Measurements from ENCODE around the gene RXFP1.

Gene RXFP1

GRCh38 chr4:158521484-158522088 is at the start of gene RXFP1:
Gene RXFP1 (plus strand): TSS chr4:158521882. CDS start chr4:158521977, 95 bp downstream.
- no peak for DNase-seq

GRCh38 chr4:158481811-158482210 is 39.9 kb upstream of the RXFP1 start:
- no peak for DNase-seq

DNA sequence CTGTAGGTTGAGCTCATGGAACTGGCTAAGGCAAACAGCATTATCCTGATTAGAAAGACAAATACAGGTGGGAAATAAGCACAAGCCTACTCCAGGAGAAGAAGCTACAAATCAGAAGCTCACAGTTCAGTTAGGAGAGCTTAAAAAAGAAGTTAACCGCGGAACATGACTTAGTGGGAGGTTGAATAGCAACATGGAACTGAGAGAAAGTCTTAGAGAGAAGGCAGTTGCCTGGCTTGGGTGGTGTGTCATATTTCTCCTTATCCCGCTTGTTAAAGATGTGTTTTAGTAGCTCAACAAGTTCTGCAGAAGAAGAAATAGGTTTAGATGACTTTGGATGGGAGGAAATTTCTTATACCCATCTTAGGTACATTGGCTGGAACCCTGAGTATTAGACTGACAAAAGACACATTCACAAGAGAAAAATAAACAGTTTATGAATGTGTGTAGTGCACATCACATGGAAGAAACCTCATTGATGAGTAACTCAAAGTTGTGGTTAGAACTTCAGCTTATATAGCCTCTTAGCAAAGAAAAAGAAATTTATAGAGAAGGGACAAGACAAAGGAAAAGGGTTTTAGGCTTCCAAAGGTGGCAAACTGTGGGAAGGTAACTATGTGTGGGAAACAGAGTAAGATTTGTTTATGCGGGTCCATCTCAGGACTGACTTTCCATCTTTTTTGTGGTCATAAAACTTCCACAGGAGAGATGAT is 37.4 kb upstream of the RXFP1 start:
- no peak for DNase-seq

DNA sequence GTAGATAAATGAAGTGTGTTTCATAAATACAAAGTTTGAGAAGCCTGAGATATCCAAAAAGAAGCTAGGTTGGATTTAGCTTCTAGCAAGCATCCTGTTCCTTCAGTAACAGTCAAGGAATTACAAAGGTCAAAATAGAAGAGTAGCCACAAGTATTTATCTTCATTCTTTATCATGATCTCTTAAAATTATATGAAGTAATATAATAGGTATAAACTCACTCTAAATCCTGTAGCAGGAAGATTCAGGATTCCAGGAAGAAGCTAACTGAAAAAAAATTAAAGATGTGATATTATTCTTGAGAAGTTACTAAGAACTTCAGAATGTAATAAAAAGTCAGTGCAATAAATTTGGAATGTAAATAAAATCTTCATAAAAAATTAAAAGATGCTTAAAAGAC is 31.1 kb upstream of the RXFP1 start:
- DNase-seq = no peak

DNA sequence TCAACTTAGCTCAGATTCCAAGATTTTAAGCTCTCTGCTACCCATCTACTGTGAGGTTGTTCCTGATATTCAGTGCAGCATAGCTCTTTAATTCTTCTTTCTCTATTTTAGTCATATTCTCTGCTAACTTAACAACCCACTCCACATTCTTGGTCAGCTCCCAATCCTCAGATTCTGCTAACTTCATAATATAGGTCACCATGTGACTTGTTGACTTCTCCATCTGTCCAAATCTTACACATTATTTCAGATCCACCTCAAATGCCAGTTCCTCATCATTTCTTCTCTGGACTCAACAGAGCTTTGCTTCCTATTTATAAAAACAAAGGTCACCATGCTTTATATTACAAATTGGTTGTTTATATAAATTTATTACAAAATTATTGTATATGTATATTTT is 29.3 kb upstream of the RXFP1 start:
- DNase-seq = no peak

GRCh38 chr4:158496030-158496741 is 25.5 kb upstream of the RXFP1 start:
- no peak for DNase-seq

GRCh38 chr4:158500054-158500453 is 21.6 kb upstream of the RXFP1 start:
- no peak for DNase-seq

- DNase-seq = no peak
These were observed 8.4 kb upstream of the RXFP1 start for GRCh38 chr4:158513256-158513655.

DNA sequence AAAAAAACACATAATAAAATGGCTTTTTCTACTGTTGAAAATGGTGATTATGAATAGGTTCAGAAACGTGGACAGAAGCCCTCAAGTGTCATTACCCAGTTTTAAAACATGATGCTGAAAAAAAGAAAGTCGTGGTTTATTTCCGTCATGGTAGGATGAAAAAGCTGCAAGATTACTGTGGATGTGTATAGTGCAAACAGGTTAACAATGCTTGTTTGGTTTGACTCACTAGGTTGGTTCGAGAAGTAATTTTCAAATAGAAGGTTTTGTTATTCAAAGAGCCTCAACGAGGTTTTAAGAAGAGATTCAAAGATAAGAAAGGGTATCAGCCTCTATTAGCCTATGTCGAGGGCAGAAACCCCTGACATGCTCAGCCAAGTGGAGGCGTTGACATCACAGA is 2.5 kb upstream of the RXFP1 start:
- DNase-seq = no peak

DNA sequence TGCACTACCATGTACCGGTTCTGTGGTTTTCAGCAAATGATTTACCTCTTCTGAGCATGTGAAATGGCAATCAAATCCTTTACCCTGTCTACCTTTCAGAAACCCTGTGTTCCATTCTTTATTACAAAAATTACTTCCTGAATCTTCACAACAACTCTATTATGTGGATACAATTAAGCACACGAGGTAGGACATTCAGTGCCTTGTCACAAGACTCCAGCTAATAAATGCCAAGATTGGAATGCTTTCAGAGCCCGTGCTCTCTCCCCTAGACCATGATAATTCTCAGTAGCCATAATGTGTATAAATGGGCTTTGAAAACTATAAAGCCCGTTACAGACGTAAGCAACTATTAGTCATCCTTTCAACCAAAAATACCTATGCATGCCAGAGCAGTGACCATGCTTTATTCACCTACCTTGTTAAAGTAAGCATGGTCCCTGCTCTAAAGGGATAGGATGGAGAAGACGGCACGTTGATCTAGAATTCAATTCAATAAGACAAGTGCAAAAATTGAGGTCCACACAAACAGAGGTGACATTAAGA is 2.4 kb downstream of the RXFP1 start:
- DNase-seq = no peak

GRCh38 chr4:158527516-158527915 is 5.8 kb downstream of the RXFP1 start:
- no peak for DNase-seq

GRCh38 chr4:158529505-158529904 is 7.8 kb downstream of the RXFP1 start:
- no peak for DNase-seq

DNA sequence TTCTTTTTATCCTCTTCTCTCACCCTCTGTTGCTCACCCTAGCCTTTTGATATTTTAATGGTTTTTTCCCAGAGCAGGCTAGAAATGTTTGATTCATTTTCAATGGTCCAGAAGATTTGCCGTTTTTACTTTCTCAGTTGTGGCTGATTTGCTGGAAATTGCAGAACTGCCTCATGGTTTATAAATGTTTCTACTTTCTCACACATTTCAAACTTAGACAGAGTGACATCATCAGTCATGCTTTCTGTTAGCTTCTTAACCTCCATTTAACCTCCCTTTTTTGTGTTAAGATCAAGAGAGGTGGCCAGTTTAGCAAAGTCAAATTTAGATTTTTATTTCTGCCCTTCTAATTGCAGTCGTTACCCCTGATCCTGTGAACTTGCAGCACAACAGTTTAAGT is 8.7 kb downstream of the RXFP1 start:
- no peak for DNase-seq

GRCh38 chr4:158530898-158531297 is 9.2 kb downstream of the RXFP1 start:
- DNase-seq = no peak

- no peak for DNase-seq
These were observed 11.0 kb downstream of the RXFP1 start for GRCh38 chr4:158532556-158533231.

DNA sequence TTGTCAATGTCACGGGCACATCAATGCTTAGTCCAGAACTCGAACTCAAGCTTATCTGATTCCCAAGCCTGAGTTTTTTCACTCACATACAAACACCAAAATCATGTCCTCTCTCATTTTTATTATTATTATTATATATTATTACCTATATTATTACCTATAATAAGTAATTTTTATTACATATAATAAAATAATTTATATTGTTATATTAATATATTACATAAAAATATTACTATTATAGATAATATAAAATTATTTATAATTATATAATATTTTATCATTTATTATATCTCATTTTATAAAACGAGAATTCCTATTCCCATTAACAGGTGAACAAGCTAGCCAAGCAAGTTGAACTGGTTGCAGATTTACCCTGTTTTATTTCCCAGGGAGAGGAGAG is 13.0 kb downstream of the RXFP1 start:
- no peak for DNase-seq

- DNase-seq = no peak
These were observed 13.5 kb downstream of the RXFP1 start for GRCh38 chr4:158535130-158535614.

- DNase-seq = no peak
These were observed 15.2 kb downstream of the RXFP1 start for GRCh38 chr4:158536833-158537232.

GRCh38 chr4:158538176-158538575 is 16.5 kb downstream of the RXFP1 start:
- DNase-seq = no peak

DNA sequence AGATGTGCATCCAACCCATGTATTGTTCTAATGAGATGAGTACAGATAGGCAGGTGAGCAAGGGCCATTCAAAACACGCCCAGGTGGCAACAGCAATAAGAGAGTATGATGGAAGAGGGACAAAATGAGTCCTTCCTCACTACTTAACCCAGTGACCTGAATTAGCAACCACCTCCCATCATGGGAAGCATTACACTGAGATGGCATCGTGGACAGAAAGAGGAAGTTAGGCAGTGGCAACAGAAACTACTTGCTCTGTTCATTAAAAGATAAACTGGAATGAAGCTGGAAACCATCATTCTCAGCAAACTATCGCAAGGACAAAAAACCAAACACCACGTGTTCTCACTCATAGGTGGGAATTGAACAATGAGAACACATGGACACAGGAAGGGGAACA is 17.2 kb downstream of the RXFP1 start:
- no peak for DNase-seq

GRCh38 chr4:158540125-158540907 is 18.6 kb downstream of the RXFP1 start:
- no peak for DNase-seq

DNA sequence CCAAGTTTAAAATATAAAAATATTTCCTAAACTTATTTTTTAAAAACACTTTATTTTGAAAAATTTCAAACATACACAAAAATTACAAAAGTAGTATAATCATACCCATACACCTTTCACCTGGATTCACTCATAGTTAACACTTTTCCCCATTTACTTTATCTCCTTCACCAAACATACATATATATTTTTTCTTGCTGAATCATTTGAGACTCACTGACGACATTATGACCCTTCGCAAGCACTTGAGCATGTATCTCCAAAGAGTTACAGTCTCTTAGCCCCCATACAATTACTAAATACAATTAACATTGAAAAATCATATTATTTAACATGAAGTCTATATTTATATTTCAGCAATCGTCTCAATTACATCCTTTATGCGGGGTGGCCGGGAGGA is 19.8 kb downstream of the RXFP1 start:
- DNase-seq = no peak

Measured in KG1 (cell line).